ENCODE results near the gene PSMB8.
"Not testable (repeated sequence)": the region's sequence is repeated elsewhere in the genome, so short reads cannot be mapped to it uniquely, and the experiment has no call there.

Gene PSMB8

DNA sequence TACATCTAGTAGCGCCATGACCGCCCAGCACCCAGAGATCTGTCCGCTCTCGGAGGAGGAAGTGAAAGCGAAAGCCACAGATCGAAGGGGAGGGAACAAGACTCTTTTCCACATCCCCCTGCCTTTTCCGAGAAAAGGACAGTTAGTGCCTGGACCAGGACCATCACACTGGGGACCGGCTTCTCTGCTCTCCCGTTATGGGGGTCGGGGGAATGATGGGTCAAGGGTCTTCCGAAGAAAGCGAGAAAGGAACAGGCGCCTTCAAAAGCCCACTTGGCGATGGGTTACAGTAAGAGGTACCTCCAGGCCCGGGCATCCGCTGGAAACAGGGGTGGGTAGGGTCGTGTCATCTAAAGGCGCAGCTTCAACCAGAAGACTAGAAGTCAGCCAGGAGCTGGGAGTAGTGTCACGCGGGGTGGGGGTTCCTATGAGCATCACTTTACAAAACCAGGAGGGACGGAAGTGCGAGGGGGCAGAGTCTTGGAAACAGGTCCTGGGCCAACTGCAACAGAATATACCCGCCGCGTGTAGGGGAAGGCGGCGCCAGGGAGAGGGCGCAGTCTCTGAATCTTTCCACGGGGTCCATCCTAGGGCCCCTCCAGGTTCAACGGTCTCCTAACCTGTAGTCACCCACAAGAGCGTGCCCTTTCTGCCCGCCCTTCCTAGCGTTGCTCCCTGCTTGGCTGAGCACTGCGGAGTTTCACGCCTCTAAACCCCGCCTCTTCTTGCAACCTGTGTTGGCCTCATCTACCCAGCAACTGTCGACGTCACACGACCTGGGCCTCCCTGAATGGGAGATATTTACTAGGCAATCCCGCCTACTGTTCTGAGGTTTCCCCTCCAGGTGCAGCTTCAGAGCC is at the start of gene PSMB8:
Gene PSMB8 (minus strand): TSS at position 69 of the 860 bp plus-strand sequence. CDS start 51 bp downstream, at position 18.
- DNase-seq: peak; percentile 83

DNA sequence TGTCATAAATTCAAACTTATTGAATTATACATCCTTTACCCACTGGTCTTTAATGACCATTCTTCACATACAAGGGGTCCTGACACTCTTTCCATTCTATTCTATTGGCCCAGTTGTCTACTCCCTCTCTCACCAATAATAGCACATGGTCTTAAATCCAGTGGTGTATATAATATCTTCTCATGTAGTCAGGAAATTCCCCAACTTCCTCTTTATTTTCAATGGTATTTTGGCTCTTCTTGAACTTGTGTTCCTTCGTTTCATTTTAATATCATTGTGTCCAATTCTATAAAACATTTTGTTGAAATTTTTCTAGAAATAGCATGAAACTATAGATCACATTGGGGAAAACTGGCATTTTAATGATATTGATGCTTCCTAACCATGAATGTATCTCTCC is 47.0 kb upstream of the PSMB8 start:
- no peak for DNase-seq

DNA sequence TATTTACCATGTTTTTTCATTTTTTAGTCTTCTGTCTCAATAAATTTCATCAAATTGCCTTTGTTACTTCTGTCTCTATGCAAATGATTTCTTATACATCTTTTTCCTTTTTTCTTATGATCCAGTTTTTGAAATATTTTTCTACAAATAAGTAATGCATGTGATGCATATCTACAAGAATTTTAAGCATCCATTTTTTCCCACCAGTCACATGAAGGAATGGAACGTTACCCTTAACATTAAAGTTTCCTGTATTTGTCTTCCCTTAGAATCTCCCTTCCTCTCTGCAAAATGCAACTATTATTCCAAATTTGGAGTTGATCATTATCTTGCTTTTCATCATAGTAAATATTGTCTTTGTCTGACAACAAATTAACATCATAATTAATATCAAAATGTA is 45.7 kb upstream of the PSMB8 start:
- DNase-seq: no peak

DNA sequence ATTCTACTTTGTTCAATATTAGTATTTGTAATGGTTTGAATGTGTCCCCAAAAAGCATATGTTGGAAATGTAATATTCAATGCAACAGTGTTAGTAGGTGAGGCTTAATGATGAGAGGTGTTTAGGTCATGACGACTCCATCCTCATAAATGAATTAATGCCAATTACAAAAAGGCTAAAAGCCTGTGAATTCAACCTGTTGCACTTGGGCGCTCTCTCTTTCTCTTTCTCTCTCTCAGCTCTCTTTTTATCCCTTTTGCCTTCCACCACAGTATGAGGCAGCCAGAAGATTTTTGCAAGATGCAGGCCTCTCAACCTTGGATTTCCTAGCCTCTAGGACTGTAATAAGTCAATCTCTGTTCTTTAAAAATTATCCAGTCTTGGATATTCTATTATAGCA is 44.7 kb upstream of the PSMB8 start:
- DNase-seq: no peak

DNA sequence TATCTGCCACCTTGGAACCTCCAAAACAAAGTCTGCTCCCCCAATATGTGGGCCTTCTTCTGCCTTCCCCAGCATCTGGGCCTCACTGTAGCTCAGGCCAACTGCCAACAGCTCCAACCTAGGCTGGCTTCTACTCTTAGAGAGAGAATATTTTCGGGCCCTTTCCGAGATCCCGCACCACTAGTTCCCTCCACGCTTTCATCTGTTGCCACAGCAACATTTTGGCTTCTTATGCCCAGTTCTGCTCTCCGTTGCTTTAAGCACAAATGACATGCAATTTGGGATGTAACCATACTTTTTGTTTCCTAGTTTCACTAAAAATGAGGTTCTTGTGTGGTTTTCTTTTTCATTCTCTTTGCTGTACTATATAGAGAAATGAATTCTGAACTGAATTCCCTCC is 43.8 kb upstream of the PSMB8 start:
- DNase-seq: no peak

- no peak for DNase-seq
Measured at GRCh38 chr6:32886681-32887383, 43.0 kb upstream of the PSMB8 start.

GRCh38 chr6:32885698-32886286 is 41.9 kb upstream of the PSMB8 start:
- DNase-seq: no peak

GRCh38 chr6:32883789-32884188 is 39.9 kb upstream of the PSMB8 start:
- DNase-seq: no peak

DNA sequence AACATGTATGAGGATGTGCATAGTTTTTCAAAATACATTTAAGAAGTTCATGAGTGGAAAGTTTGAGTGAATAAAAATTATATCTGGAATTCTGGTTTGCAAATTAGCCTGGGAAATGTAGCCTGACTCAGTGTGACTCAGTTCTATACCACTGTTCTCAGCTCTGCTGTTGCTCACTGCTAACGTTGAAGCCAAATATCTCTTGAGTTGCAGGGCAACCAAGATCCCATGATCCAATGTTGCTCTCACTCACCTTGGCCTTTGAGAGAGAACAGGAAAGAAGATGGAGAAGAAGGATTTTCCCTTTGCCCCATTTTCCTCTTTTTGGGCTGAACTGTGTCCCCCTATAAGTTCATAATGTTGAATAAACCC is 39.0 kb upstream of the PSMB8 start:
- DNase-seq: no peak

DNA sequence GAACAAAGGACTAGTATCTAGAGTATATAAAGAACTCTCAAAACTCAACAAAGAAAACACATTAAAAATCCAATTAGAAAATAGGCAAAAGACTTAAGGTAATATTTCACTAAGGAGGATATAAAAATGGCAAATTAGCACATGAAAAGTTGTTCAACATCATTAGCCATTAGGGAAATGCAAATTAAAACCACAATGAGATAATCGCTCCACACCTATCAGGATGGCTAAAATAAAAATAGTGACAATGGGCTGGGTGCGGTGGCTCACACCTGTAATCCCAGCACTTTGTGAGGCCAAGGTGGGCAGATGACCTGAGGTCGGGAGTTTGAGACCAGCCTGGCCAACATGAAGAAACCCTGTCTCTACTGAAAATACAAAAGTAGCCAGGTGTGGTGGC is 37.1 kb upstream of the PSMB8 start:
- not testable (repeated sequence) for DNase-seq

GRCh38 chr6:32879691-32880090 is 35.8 kb upstream of the PSMB8 start:
- no peak for DNase-seq

DNA sequence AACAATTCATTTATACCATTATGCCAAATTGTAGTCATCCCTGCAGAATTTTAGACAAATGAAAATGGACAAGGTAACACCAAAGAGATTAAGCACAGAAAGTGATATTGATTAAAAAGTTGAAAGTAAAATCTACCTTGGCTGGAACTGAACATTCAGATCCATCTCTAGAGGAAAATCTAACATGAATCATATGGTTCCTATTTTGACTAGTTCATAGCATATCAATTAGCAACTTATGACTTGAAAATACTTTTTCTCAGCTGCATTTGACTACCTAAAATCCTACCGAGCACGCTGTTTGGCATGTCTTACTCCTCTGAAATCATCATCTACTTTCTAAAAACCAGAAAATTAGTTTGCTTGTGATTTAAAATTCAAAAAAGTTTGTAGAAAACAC is 32.8 kb upstream of the PSMB8 start:
- DNase-seq: no peak

GRCh38 chr6:32873947-32874346 is 30.1 kb upstream of the PSMB8 start:
- not testable (repeated sequence) for DNase-seq

GRCh38 chr6:32868257-32868788 is 24.5 kb upstream of the PSMB8 start:
- DNase-seq: peak; percentile 25

- DNase-seq: no peak
Measured at GRCh38 chr6:32867554-32868256, 23.9 kb upstream of the PSMB8 start.

DNA sequence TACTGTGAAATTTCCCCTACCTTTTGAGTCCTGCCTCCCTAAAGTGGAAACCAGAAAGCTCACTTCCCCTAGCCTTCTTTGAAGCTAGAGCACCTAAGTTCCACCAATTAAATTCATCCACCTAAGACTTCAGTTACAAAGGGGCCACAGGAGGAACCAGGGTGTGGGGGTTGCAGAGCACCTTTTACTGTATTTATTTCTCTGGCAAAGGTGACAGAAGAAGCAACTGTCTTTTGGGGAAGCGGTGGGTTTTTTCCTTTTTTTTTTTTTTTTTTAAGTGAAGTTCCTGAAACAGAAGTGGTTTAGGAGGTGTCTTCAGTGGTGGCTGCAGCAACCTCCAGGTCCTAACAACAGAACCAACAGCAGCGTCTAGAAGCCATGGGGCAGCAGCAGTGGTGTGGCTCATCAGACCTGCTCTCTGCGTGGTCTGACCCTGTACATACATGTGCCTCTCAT is 23.2 kb upstream of the PSMB8 start:
- DNase-seq: no peak

- no peak for DNase-seq
Measured at GRCh38 chr6:32865724-32866443, 22.0 kb upstream of the PSMB8 start.

DNA sequence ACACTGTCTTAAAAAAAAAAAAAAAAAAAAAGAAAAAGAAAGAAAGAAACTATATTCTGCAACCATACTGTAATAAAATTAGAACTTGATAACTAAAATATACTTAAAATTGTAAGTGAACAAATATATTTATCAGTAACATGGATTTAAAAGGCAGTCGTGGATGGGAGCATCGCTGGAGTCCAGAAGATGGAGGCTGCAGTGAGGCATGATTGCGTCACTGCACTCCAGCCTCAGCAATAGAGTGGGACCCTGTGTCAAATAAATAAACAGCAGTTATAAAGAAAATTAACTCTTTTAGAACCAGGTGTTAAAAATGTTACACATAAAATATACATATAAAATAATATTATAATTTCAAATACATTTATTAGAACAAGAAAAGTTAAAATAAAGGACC is 18.9 kb upstream of the PSMB8 start:
- no peak for DNase-seq

GRCh38 chr6:32860674-32861073 is 16.8 kb upstream of the PSMB8 start:
- no peak for DNase-seq

DNA sequence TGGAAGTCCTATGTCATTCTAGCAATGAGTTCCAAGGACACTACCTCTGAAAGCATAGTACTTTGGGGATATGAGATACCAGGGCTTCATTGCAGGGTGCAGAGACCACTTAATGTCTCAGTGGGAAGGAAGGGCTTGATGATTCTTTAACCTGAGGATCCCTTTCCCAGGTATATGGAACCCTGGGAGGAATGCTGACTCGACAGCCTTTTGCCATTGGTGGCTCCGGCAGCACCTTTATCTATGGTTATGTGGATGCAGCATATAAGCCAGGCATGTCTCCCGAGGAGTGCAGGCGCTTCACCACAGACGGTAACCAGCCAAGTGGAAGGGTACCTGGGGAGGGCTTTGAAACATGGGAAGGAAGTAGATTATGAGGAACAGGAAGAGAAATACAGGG is 14.3 kb upstream of the PSMB8 start:
- no peak for DNase-seq

DNA sequence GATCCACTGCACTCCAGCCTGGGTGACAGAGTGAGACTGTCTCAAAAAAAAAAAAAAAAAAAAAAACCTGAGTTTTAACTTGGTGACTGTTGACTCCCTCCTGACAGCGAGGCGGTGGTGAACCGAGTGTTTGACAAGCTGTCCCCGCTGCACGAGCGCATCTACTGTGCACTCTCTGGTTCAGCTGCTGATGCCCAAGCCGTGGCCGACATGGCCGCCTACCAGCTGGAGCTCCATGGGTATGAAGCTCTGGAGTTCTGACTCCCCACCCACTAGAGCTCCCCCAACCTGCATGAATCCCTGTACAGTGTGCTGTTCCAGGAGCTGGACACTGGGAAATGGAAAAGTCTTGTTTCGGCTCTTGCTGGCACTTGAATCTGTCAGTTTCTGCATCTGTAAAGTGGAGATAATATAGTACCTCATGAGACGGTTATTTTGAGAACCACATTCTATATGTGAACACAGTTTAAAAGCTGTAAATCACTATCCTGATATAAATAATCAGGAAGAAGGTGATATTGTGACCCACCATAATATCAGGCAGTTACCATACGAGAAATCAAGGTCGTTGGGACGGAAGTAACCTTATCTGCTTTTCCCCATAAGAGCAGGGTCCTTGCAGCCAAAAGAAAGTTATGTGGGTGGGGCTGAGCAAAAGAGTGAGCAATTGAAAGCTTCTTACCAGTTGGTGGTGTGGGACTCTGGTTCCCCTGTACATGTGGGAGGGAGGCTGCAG is 13.5 kb upstream of the PSMB8 start:
- no peak for DNase-seq

Data from NCI-H2107 (cell line).